GM18867 (cell line): ENCODE results near the gene CCR1.
"Not testable (repeated sequence)": the region's sequence is repeated elsewhere in the genome, so short reads cannot be mapped to it uniquely, and the experiment has no call there.

Source experiments
- ATAC-seq: cut with Tn5 transposase; IDR thresholded peaks from one replicate; pipeline ENCODE4 v1.9.1; 2021; ENCODE audit warnings: mild to moderate bottlenecking, moderate library complexity; ENCODE audit not compliant: unreplicated experiment

The CCR1 gene

DNA sequence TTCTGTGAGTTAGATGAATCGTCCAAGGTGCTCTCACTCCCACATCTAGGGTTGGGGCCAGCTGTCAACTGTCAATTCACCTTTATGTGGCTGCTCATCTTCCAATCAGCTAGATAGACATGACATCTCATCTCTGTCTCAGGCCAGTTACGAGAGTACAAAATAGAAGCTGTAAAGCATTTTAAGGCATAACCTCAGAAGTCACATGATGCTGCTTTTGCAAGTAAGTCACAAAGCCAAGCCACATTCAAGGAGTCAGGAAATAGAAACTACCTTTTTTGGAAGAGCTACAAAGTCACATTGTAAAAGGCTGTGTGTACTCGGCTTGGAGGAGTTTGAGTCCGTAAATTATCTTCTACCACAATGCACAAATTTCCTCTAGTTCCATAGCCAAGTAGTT, 5.1 kb upstream of the CCR1 start:
- ATAC-seq: no peak

DNA sequence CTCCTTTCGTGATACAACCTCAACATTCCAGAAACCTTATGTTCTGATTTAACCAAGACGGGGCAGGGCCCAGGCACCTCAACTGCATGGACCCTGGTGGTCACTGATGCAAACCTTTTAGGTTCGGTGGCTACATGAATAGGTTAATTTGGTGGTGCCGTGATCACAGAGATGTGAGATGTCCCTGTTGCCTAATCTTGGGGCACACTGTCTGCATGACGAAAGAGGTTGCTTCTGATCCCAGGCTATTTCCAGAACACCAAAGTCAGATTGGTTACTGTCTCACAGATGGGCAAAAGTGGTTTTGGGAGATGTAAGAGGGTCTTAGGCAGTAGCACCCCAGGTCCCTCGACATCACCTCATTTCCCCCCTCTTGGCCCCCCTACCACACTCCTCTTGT, 4.0 kb upstream of the CCR1 start:
- ATAC-seq: no peak

DNA sequence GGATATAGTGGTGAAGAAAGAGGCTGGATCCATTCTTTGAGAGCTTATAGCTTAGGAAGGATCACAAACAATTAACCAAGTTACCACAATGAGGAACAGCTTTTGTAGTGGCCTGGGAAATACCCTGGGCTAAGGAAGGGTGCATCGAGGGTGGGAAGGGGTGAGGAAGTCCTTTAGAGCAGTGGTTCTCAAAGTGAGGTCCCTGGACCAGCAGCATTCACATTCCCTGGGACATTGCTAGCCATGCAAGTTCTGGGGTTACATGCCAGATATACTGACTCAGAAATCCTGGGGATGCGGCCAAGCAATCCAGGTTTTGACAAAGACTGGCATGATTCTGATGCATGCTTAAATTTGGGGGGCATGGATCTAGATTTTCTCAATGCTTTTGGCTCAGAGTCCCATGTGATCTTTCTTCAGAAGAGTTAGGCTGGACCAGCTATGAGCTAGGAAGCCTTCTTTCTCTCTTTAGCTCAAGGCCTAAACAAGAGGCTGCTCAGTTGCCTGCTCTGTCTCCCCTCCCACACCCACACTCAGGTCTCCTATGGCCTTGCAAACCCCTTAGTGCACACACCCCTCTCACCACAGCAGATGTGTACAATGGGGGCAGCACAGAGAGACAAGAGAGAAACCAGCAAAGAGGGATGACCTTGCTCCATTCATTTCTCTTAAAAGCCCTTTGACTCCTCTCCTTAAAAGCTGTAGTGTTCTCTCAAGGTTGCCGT, 1.8 kb upstream of the CCR1 start:
- no peak for ATAC-seq

DNA sequence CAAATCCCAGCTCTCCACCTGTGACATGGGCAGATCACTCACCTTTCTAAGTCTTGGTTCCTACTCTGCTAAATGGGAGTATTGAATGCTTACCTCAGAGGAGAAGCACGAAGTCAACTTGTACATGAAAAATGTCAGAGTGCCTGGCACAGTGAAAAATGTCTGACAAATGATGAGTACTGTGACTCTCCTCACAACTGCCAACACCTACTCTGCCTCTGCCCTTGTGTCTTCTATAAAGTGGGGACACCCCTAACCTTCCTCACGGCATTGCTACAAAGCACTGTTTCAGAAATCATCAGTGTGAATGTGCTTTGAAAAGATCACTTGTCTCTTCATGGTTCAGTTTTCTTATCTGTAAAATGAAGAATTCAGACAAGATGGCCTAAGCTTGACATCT, 940 bp upstream of the CCR1 start:
- no peak for ATAC-seq

DNA sequence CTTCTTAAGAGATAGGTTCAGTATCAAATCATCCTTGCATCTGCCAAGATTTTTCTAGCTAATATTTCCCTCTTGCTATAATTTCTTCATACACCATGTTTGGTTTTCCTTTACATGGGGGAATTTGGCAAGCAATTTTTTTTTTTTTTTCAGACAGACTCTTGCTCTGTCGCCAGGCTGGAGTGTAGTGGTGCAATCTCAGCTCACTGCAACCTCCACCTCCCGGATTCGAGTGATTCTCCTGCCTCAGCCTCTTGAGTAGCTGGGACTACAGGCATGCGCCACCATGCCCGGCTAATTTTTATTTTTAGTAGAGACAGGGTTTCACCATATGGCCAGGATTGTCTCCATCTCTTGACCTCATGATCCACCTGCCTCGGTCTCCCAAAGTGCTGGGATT, 599 bp downstream of the CCR1 start:
- not testable (repeated sequence) for ATAC-seq

DNA sequence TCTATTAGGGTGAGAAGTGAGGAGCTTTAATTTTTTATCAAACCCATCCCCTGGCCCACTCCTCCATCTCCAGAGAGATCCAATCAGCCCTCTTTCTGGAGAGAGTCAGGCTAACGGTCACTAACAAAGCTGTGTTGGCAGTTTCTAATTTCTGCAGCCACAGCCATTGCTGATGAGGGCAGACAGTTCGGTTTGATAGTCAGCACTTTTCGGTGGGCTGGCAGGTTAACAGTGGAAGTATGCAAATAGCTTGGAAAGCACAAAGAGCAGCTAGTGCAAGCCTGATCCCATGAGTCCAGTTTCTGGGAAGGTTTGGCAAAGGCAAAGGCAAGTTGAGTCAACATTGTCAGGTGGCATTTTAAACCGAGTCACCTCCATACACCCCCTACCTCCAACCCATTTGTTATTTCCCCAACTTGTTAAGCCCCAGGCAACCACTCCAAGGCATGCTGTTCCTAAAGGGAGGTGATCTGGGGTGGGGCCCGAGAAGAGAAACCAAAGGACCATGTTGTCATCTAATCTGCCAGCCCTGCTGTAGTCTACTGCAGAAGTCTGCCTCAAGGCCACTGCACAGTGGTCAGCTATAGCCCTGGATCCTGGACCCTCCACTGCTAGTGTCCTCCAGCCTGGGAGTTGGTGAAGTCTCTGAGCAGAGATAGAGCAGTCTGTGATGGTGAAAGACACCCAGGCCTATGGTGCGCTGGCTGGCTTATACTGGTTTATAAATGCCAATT, 1.7 kb downstream of the CCR1 start:
- ATAC-seq: no peak

DNA sequence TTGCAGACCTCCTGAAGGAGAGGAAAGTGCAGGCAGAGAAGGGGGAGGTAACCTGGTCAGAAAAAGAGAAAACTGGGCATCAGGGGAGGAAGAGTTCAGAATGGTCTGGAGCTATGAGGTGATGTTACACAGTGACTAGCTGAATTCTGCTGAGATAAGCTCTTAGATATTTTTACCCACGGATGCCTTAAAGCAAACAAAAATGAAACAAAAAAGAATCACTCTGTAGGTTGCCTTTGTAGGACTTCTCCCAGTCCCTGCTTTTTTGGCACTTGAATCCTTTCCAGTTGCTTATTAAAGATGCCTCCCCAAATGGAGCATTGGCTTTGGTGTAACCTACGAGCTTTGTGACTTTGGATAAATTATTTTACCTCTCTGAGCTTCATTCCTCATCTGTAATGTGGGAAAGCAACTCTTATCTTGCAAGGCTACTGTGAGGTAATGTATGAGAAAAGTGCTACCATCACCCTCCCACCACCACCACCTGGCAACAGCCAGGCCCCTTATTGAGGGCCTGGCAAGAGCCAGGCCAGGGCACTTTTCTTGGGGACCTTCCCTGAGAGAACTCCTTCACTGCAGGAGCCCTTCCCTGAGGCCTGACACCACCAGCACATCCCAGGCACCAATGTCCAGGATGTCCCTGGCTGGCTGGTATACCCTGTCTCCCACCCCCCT, 2.7 kb downstream of the CCR1 start:
- no peak for ATAC-seq

DNA sequence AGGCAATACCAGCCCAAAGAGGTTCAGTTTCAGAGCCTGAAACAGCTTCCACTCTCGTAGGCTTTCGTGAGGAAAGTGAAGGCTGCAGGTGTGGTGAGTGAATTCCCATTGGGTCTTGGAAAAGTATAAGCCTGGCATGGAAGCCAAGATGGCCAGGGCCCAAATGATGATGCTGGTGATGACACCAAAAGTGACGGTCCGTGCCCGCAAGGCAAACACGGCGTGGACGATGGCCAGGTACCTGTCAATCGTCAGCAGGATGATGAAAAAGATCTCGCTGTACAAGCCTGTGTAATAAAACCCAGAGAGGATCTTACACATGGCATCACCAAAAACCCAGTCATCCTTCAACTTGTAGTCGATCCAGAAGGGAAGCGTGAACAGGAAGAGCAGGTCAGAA, 4.4 kb downstream of the CCR1 start:
- ATAC-seq: no peak

DNA sequence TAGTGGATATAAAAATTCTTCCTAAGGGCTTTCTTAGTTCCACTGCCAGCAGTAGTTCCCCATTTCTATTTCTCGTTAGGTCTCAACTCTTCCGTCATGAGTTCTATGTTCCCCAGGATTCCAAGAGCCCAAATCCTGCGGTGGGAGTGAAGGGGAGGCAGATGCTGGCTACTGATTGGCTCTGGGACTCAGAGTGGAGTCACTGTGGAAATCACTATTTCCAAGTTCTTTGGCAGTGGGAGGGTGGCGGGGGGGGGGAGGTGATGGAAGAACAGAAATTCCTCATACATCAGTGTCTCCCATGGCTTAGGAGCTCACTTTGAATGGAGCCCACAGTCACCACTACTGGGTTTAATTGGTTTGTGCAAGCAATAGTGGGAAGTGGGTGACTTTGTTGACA, 5.6 kb downstream of the CCR1 start:
- no peak for ATAC-seq

DNA sequence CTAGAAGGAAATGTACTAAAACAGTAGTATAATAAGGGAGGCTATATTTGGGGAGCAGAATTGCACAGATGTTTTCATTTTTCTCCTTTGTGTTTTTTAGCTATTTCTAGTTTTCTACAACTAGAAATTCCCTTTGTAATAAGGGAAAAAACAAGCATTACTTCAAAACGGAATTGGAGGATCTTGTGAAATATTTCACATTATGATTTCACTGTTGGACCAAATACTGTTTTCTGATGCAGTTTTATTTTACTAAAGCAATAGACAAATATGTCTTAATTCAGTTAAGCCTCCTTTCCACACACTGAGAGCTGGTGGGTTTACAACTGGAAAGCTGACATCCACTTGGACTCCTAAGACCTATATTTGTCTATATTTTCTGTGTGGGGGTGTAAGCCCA, 7.3 kb downstream of the CCR1 start:
- ATAC-seq: no peak

DNA sequence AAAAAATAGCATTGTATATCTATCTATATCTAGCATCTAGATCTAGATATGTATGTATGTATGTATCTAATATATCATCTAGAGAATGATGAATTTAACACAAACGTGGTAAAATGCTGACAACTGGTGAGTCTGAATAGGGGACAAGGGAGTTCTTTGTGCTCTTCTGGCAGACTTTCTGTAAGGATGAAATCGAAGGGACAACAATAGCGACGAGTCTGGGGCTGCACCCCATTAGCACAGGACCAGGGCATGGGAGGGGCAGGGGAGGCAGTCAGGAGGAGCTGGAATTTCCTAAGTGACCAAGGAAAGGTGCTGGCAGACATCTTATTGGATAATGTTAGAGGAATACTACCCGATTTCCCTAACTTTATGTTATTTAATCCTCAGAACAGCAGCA, 7.9 kb downstream of the CCR1 start:
- ATAC-seq: no peak

DNA sequence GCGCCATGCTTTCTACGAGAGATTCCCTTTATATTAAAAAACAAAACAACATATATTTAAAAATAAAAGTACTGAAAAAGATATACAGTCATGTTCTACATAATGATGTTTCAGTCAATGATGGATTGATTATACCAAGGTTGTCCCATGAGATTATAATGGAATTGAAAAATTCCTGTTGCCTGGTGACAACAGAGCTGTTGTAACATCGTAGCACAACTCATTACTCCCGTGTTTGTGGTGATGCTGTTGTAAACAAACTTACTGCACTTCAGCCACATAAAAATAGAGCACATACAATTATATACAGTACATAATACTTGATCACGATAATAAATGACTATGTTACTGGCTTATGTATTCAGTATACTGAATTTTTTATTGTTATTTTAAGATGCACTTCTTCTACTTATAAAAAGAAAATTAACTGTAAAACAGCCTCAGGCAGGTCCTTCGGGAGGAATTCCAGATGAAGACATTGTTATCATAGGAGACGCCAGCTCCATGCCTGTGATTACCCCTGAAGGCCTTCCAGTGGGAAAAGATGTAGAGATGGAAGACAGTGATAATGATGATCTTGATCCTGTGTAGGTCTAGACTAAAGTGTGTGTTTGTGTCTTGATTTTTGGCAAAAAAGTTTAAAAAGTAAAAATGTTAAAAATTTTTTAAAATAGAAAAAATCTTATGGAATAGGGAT, 11.7 kb downstream of the CCR1 start:
- ATAC-seq: no peak

DNA sequence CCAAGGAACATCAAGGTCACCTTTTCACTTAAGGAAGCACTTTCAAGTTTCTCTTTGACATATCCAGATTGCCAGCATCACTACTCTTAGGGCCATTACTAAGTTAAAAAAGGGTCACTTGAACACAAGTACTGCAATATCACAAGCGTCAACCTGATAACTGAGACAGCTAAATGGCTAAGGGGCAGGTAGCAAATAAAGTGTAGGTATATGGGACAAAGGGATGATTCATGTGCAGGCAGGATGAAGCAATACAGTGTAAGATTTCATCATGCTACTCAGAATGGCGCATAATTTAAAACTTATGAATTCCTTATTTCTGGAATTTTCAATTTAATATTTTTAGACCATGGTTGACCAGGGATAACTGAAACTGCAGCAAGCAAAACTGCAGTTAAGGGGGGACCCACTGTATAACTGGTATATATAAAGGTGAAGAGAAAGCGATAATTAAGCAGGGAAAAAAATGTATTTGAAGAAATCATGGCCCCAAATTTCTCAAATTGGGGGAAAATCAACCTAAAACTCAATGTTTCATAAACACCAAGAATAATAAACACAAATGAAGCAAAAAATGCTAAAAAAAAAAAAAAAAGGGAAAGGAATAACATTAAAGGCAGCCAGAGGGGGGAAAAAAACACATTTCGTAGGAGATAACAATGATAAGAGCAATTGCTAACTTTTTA, 13.1 kb downstream of the CCR1 start:
- no peak for ATAC-seq

DNA sequence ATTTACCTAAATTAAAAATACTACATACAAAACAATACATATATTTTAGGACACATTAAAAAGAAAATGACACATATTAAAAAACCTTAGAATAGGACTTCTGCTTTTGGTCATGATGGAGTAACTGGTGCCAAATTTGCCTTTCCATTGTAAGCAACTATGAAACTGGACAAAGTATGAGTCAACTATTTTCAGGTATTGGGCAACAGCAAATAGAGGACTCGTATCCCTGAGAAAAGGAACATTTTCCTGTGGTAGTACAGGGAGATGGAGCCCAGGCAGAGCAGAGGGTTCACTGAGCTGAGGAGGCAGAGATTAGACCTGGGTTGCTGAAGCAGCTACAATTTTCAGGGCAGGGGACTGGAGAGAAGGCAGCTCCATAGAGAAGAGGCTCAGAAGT, 14.7 kb downstream of the CCR1 start:
- no peak for ATAC-seq

DNA sequence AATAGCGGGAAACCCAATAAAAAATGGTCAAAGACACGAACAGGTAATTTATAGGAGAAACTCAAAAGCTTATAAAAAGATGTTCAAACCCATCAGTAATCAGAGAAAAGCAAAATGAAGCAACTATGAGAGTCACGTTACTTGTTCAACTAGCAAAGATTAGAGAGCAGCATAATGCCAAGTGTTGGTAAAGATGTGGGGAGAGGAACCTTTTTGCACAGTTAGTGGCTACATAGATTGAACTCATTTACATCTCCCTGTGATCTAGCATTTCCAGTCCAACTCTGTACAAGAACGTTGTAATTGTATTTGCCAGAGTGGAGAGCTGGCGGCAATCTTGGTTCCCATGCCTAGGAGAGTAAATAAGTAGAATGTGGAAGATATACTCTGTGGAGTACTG, 15.2 kb downstream of the CCR1 start:
- no peak for ATAC-seq

DNA sequence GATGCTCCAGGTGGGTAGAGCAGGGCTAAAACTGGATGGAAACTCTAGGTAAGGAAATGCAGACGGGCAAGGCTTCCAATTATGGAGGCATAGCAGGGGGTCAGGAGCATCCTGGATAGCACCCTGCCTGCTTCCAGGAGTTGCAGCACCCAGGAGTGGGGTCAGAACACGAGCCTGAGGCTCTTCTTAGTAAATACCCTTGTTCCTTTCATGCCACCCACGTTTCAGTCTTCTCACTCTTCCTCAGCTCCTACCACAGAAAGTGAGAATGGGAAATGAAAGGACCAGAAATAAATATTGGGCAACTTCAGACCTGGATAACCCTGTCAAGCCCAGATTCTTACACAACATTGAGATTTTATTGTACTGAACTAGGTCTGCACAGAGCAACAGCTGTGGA, 16.4 kb downstream of the CCR1 start:
- ATAC-seq: no peak

DNA sequence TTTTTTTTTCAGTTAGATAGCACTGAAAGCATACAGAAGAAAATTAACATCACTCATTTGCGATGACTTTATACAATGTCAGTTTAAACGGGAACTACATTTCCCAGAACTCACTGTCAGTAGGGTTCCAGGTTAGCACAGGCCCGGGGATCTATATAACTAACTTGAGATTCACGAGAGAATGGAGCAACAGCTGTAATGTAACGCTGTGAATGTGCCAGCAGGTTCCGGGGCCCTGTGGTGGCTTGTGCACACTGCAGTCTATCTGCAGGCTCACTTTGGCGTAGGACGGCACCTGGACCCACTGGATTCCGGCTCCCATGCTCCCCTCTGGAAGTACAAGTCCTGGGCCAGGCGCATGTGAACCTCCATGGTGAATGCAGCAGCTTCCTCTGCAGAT, 19.4 kb downstream of the CCR1 start:
- ATAC-seq: no peak

DNA sequence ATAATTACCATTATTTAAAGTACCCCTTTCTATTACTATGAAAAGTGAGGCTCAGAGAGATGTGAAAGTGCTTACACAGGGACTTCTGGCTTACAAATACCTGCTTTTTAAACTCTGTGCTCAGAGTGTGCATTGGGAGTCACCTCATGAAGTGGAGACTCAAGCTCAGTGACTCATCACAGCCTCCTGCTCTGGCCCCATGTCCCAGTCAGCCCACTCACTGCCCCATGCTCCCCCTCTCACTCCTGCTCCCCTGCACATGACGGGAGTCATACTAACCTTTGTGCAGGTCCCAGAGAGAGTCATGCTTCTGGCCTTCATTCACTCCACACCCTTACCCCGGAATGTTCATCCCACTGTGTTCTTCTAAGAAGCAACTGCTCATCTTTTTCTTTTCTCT, 20.2 kb downstream of the CCR1 start:
- ATAC-seq: no peak

DNA sequence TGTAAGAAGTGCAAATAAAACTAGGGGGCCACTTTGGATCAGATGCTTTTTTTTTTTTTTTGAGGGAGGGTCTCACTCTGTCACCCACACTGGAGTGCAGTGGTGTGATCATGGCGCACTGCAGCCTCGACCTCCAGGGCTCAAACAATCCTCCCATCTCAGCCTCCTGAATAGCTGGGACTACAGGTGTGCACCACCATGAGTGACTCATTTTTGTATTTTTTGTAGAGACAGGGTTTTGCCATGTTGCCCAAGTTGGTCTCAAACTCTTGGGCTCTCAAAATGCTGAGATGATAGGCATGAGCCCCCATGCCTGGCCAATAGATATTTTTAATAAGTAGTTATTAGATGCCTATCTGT, 20.8 kb downstream of the CCR1 start:
- ATAC-seq: peak; percentile 17

DNA sequence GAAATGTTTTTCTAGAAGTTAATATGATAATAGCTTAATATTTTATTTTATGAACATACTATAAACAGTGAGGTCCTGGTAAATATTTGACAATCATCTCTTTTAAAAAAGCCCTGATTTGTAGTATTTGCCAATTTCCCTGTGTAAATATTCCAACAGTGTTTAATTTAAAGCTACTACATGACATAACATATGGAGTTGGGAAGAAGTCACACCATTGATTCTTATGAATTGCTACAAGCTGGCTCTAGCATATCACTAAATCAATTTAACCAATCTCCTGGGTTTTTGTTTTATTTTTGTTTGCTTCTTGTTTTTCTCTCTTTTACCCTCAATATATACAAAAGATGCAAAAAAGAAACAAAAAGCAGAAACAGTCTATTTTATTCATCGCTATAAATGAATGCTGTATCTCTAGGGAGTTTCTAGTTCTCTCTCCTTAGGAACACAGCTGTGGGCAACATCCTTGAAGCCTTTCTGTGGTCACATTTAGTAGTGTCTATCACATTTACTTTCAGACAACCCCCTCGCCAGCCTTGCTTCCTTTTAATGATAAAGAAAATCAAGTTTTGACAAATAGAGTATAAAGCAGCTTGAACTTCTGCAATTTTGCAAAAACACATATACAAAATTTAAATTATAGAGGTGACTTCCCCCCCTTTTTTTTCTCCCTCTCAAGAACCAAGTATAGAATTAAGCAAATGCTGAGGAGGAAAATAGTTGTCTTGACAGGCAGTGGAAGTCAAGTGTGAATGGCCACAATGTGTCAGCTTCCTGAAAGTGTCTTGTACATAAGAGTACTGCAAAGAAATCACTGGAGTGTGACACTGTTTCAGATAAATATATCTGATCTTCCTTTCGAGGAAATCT, 21.4 kb downstream of the CCR1 start:
- peak; percentile 83 for ATAC-seq
